Panc1 (cell line): ENCODE results near the gene DIAPH1.

Experiments
- POLR2AphosphoS5 ChIP-seq: IDR thresholded peaks from 2 replicates; pipeline ENCODE4 v1.6.1; 2012; ENCODE audit warnings: mild to moderate bottlenecking, low read depth, low read length, moderate library complexity
- TF ChIP-seq, protein P1 (sequence below): fragments of 450-650 bp; IDR thresholded peaks from 2 replicates; pipeline ENCODE4 v1.5.1; 2017; ENCODE audit warnings: mild to moderate bottlenecking

DNA sequence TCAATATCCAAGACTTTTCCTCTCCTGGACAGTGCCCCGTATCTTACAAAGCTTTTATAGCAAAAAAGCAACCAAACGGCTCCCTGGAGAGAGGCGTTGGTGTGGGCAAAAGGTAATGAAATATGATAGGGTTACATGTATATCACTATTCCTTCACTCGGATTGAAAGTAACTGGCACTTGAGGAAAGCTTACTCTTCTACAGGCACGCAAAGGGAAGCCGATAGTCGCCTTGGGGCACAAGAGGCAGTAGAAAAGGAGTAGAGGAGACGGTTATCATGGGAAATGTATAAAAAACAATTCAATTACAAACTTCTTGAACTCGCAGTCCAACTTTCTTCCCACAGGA is 1.1 kb downstream of the DIAPH1 start:
- TF ChIP-seq, protein P1, sequence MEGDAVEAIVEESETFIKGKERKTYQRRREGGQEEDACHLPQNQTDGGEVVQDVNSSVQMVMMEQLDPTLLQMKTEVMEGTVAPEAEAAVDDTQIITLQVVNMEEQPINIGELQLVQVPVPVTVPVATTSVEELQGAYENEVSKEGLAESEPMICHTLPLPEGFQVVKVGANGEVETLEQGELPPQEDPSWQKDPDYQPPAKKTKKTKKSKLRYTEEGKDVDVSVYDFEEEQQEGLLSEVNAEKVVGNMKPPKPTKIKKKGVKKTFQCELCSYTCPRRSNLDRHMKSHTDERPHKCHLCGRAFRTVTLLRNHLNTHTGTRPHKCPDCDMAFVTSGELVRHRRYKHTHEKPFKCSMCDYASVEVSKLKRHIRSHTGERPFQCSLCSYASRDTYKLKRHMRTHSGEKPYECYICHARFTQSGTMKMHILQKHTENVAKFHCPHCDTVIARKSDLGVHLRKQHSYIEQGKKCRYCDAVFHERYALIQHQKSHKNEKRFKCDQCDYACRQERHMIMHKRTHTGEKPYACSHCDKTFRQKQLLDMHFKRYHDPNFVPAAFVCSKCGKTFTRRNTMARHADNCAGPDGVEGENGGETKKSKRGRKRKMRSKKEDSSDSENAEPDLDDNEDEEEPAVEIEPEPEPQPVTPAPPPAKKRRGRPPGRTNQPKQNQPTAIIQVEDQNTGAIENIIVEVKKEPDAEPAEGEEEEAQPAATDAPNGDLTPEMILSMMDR = no peak
- no peak for TF ChIP-seq POLR2AphosphoS5
